PC-9 (cell line): Measurements from ENCODE around the gene PRR20C. TPM values are rescaled to one million over a fixed set of nuclear protein-coding genes. Genes with fewer than 3 reads are reported as not detected.
"Not testable (repeated sequence)": the region's sequence is repeated elsewhere in the genome, so short reads cannot be mapped to it uniquely, and the experiment has no call there.

Source experiments
- Bru-seq: library from RNA; stranded (reverse); fragments of 400-500 nt; gene quantifications from one replicate; lab custom pipeline; 2021; lab: Mats Ljungman, UMichigan
- BruChase-seq, 2 experiments: library from RNA; stranded (reverse); fragments of 400-500 nt; gene quantifications; one replicate each; lab custom pipeline; 2021; lab: Mats Ljungman, UMichigan
- BruUV-seq: library from RNA; stranded (reverse); fragments of 400-500 nt; replicated peaks from 2 replicates; lab custom pipeline; 2021; lab: Mats Ljungman, UMichigan
- CTCF ChIA-PET: fragments of 300-600 bp; sonication (Branson Sonifier 250); formaldehyde crosslinking; loops from one replicate; lab custom pipeline; 2022; ENCODE audit warnings: antibody characterized with exemption; lab: Charles Lee
- POLR2A ChIA-PET: fragments of 300-600 bp; sonication (Branson Sonifier 250); formaldehyde crosslinking; loops from one replicate; lab custom pipeline; 2022; ENCODE audit warnings: antibody characterized with exemption; ENCODE audit not compliant: unreplicated experiment; lab: Charles Lee
- DNase-seq, 2 experiments: peaks; one replicate each; pipeline versions ENCODE4 v3.0.0 to v3.0.0-alpha.2; 2015 to 2022; ENCODE audit warnings: mixed read lengths in 1 of 2
- H2AFZ ChIP-seq: fragments of 200-600 bp; sonication (generic); 2 replicates; pipeline ENCODE4 v1.8.1; 2017; ENCODE audit warnings: antibody characterized with exemption
- H3F3A ChIP-seq: fragments of 200-600 bp; sonication (generic); 2 replicates; pipeline ENCODE4 v1.8.1; 2017; ENCODE audit warnings: antibody characterized with exemption, mild to moderate bottlenecking, low read depth; ENCODE audit not compliant: insufficient read depth
- H3K27ac ChIP-seq: fragments of 200-600 bp; sonication (generic); 2 replicates; pipeline ENCODE4 v1.6.1; 2016; ENCODE audit warnings: mixed run types
- H3K27me3 ChIP-seq: fragments of 200-600 bp; sonication (generic); 2 replicates; pipeline ENCODE4 v1.6.1; 2016; ENCODE audit warnings: low read depth, mixed run types; ENCODE audit not compliant: insufficient read depth
- H3K36me3 ChIP-seq: fragments of 200-600 bp; sonication (generic); 2 replicates; pipeline ENCODE4 v1.6.1; 2016; ENCODE audit warnings: low read depth, mixed run types
- H3K4me1 ChIP-seq: fragments of 200-600 bp; sonication (generic); replicated peaks from 2 replicates; pipeline ENCODE4 v1.6.1; 2016; ENCODE audit warnings: mixed run types; ENCODE audit not compliant: insufficient read depth
- H3K4me2 ChIP-seq: fragments of 200-600 bp; sonication (generic); 2 replicates; pipeline ENCODE4 v1.6.1; 2017; ENCODE audit warnings: mixed run types
- H3K4me3 ChIP-seq: fragments of 200-600 bp; sonication (generic); 2 replicates; pipeline ENCODE4 v1.6.1; 2016; ENCODE audit warnings: mixed run types
- H3K79me2 ChIP-seq: fragments of 200-600 bp; sonication (generic); 2 replicates; pipeline ENCODE4 v1.6.1; 2017; ENCODE audit warnings: low read depth, mixed run types
- H3K9me2 ChIP-seq: fragments of 200-600 bp; sonication (generic); 2 replicates; pipeline ENCODE4 v1.8.1; 2017; ENCODE audit warnings: mild to moderate bottlenecking; ENCODE audit not compliant: insufficient read depth
- H3K9me3 ChIP-seq: fragments of 200-600 bp; sonication (generic); 2 replicates; pipeline ENCODE4 v1.8.1; 2016; ENCODE audit warnings: low read depth; ENCODE audit not compliant: insufficient read depth
- H4K20me1 ChIP-seq: fragments of 200-600 bp; sonication (generic); 2 replicates; pipeline ENCODE4 v1.8.1; 2017; ENCODE audit not compliant: insufficient read depth
- EZH2 ChIP-seq: fragments of 200-600 bp; sonication (generic); IDR thresholded peaks from 2 replicates; pipeline ENCODE4 v1.8.0; 2017; ENCODE audit warnings: antibody characterized with exemption, low read depth
- intact Hi-C: fragments of 100-400 bp; cut with micrococcal nuclease; formaldehyde crosslinking; loops from one replicate; pipeline ENCODE4 v1.10.0; 2022; ENCODE audit not compliant: unreplicated experiment
- long read RNA-seq: library from polyadenylated mRNA; stranded (forward); transcript quantifications from one replicate; pipeline ENCODE4 v2.0.0, GENCODE V29; 2022
- total RNA-seq: library from RNA; stranded (reverse); gene quantifications from 2 replicates; pipeline ENCODE4 v1.2.3, GENCODE V29; 2021
- TF ChIP-seq, protein P1 (sequence below): fragments of 200-600 bp; sonication (generic); conservative IDR thresholded peaks from 2 replicates; pipeline ENCODE4 v1.6.1; 2017; ENCODE audit warnings: mixed run types, antibody characterized with exemption, mild to moderate bottlenecking, moderate library complexity

Gene PRR20C
- not detected in 2 replicates for total RNA-seq
- not detected for Bru-seq, nascent RNA
- BruChase-seq, experiment 1, labeled RNA remaining after a 2-hour chase, result not detected
- not detected for BruChase-seq, experiment 2, labeled RNA remaining after a 6-hour chase
- long read RNA-seq, result 0 reads

DNA sequence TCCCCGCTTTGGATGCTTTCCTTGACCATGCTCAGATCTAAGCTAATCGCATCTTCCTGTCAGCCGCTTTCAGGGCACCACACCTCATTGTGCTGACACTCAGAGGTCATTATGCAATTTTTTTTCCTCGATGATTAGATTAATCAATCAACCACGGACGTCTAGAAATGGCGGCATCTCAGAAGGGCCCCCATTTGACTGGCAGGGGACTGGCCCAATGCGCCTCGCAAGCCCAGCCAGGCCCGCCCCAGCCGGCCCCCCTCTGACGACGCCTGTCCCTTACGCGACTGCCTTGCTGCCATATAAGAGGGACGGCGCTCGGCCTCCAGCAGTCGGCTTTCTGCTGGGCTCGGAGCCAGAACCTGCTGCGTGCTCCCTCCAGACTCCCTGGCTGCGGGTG, at the start of gene PRR20C:
PRR20C (plus strand) TSS at position 301 of the 400 bp plus-strand sequence. CDS start 387 bp downstream, outside the sequence.
- H3K9me2 ChIP-seq, H3K4me3 ChIP-seq, H3K27me3 ChIP-seq, H3K27ac ChIP-seq, DNase-seq, CTCF ChIA-PET, H3K4me1 ChIP-seq, POLR2A ChIA-PET, BruUV-seq, H3K9me3 ChIP-seq, H3K4me2 ChIP-seq, H4K20me1 ChIP-seq, H3K79me2 ChIP-seq, H2AFZ ChIP-seq, H3K36me3 ChIP-seq, intact Hi-C loops, H3F3A ChIP-seq: not testable (repeated sequence)

DNA sequence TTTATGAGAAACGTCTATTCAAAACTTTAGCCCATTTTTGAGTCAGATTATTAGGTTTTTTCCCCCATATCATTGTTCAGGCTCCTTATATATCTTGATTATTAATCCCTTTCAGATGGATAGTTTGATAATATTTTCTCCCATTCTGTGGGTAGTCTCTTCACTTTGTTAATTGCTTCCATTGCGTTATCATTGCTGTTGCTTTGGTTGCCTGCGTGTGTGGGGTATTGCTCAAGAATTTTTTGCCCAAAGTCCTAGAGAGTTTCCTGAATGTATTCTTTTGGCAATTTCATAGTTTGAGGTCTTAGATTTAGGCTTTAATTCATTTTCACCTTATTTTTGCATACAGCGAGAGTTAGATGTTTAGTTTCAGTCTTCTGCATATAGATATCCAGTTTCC, 38.9 kb upstream of the PRR20C start:
- POLR2A ChIA-PET, result no interaction called here
- no peak for TF ChIP-seq EZH2
- TF ChIP-seq, protein P1, sequence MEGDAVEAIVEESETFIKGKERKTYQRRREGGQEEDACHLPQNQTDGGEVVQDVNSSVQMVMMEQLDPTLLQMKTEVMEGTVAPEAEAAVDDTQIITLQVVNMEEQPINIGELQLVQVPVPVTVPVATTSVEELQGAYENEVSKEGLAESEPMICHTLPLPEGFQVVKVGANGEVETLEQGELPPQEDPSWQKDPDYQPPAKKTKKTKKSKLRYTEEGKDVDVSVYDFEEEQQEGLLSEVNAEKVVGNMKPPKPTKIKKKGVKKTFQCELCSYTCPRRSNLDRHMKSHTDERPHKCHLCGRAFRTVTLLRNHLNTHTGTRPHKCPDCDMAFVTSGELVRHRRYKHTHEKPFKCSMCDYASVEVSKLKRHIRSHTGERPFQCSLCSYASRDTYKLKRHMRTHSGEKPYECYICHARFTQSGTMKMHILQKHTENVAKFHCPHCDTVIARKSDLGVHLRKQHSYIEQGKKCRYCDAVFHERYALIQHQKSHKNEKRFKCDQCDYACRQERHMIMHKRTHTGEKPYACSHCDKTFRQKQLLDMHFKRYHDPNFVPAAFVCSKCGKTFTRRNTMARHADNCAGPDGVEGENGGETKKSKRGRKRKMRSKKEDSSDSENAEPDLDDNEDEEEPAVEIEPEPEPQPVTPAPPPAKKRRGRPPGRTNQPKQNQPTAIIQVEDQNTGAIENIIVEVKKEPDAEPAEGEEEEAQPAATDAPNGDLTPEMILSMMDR, result no peak
- CTCF ChIA-PET, result no interaction called here
- Histone ChIP-seq H3K9me2 (no peaks in the 10 kb centered on the region), H3K4me1 (no peaks in the 10 kb centered on the region), H3F3A (no peaks in the 10 kb centered on the region), H3K9me3 (no peaks in the 10 kb centered on the region), H3K27ac (no peak overlapping the region), H2AFZ (no peak overlapping the region), H3K36me3 (no peaks in the 10 kb centered on the region), H3K79me2 (no peaks in the 10 kb centered on the region), H4K20me1 (no peaks in the 10 kb centered on the region), H3K4me3 (no peak overlapping the region), H3K4me2 (no peak overlapping the region), H3K27me3 (no peaks in the 10 kb centered on the region)
- intact Hi-C loops, result no loop called here
- BruUV-seq, result no TSS peak
- DNase-seq, result no peak

DNA sequence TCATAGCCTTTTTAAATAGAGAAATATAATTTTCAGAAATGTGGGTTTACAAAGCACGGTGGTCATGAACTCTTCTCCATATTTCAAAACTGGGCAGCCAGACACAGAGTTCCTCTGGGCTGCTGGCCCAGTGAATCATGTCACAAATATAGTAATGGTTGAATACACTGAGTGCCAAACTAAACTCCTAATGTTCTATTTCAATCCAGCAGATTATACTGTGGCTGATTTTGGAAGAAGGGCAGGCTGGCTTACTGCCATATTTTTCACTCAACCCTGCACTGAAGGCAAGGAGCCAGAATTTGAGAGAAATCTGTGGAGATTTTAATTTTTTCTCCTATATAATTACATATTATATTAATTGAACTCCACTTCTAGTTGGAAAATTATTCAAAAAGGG, 30.2 kb upstream of the PRR20C start:
- intact Hi-C loops, result no loop called here
- no TSS peak for BruUV-seq
- Histone ChIP-seq H3K9me3 (no peaks in the 10 kb centered on the region), H3K27ac (no peak overlapping the region), H3K36me3 (no peaks in the 10 kb centered on the region), H3K4me1 (no peaks in the 10 kb centered on the region), H3K4me2 (no peak overlapping the region), H3K27me3 (no peaks in the 10 kb centered on the region), H2AFZ (no peak overlapping the region), H3F3A (no peaks in the 10 kb centered on the region), H3K9me2 (no peaks in the 10 kb centered on the region), H4K20me1 (no peaks in the 10 kb centered on the region), H3K4me3 (no peak overlapping the region), H3K79me2 (no peaks in the 10 kb centered on the region)
- TF ChIP-seq, protein P1, result no peak
- TF ChIP-seq EZH2, result no peak
- no peak for DNase-seq
- ChIA-PET CTCF (no interaction called here), POLR2A (no interaction called here)

DNA sequence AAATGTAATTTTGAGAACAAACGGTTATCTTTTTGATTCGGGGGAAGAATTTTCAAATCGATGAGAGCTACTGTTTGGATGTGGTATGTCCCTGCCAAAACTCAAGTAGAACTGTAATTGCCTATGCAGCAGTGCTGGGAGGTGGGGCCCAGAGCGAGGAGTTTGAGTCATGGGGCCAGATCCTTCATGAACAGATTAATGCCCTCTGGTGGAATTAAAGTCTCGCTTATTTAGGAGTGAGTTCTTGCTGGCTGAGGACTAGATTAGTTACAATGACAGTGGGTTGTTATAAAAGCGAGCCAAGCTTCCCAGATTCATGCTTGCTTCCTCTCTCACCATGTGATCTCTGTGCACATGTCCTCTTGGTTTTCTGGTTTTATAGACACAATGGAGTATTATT, 25.0 kb upstream of the PRR20C start:
- ChIA-PET CTCF (no interaction called here), POLR2A (no interaction called here)
- BruUV-seq, result no TSS peak
- intact Hi-C loops, result no loop called here
- Histone ChIP-seq H3K27me3 (no peaks in the 10 kb centered on the region), H3K9me2 (no peaks in the 10 kb centered on the region; the same call in 1 of the 2 replicates), H3K36me3 (no peaks in the 10 kb centered on the region), H3F3A (no peaks in the 10 kb centered on the region), H4K20me1 (no peaks in the 10 kb centered on the region), H2AFZ (no peak overlapping the region), H3K27ac (no peak overlapping the region), H3K4me2 (no peak overlapping the region), H3K9me3 (no peaks in the 10 kb centered on the region), H3K79me2 (no peaks in the 10 kb centered on the region), H3K4me1 (no peaks in the 10 kb centered on the region), H3K4me3 (no peak overlapping the region)
- TF ChIP-seq, protein P1, result no peak
- no peak for TF ChIP-seq EZH2
- DNase-seq, result no peak
